IPS DF 4.7 (cell line): Measurements from ENCODE around the gene ZKSCAN5.

Source experiments
- DNase-seq: peaks from one replicate; pipeline ENCODE4 v3.0.0-alpha.2; 2013; ENCODE audit warnings: low spot score; ENCODE audit errors: extremely low read depth

The ZKSCAN5 gene

DNA sequence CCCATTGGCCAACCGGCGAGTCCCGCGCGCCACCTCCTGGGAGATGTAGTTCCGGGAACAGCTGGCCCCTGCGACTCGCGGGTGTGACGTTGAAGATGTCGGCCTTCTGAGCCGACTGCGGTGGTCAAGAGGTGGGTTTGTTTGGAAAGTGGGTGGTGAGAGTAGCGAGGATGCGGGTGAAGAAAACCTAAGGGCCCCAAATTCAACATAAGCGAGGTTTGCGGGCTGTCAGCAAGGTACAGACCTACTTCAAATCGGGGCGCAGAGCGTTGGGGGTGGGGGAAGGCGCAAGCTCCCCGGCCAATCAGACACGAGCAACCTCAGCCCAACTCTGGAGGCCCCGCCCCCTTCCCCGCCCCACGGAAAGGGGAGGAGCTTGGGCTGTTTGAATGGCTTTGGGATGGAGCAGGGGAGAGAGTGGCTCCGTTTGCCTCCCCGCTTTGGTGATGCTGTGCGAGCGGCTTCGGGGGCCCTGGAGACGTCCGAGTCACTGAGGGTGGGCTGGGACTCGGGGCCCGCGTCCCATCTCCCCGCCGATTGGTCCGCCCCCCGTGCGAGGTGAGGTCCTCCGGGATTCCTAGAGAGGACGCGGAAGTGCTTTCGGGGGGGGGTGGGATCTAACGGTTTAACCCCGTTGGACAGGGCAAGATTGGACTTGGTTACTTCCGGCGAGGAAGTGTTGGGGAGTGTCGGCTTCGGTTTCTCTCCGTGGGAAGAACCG is at the start of gene ZKSCAN5:
ZKSCAN5 (plus strand) TSS at position 60 of the 721 bp plus-strand sequence. CDS start 1,383 bp downstream, outside the sequence.
- DNase-seq = peak; percentile 79

DNA sequence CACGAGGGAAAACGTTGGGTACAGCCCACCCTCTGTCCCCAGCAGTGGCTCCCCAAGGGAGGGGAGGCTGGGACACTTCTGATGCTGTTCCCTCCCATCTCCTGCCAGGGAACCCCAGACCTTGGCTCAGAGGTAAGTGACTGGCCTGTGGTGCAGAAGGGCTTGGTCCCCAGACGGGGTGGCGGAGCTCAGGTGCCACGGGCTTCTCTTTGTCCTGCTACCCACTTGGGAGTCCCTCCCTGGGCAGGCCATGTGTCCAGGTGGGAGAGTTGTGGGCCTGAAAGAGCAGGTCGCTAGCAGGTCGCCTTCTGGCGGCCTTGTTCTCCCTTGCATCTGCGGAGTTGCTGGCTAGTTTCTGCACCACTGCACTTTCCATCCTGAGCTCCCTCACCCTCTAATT is 48.6 kb upstream of the ZKSCAN5 start:
- DNase-seq = no peak

DNA sequence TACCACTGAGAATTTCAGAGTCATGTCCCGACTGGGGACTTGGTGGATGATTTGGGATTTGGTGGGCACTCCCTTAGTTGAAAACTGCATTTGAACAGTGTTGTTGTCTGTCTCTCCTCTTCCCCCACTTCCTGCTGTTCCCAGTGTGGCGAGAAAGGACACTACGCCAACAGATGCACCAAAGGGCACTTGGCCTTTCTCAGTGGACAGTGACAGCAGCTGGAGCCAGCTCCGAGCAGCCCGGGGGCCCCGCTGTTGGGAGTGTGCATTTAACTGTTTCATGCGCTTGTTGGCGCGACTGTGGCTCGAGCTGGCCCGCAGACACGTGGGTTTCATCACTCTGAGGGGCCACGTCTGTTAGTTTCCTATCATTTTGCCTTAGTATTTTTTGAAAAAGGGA is 48.2 kb upstream of the ZKSCAN5 start:
- DNase-seq = no peak

DNA sequence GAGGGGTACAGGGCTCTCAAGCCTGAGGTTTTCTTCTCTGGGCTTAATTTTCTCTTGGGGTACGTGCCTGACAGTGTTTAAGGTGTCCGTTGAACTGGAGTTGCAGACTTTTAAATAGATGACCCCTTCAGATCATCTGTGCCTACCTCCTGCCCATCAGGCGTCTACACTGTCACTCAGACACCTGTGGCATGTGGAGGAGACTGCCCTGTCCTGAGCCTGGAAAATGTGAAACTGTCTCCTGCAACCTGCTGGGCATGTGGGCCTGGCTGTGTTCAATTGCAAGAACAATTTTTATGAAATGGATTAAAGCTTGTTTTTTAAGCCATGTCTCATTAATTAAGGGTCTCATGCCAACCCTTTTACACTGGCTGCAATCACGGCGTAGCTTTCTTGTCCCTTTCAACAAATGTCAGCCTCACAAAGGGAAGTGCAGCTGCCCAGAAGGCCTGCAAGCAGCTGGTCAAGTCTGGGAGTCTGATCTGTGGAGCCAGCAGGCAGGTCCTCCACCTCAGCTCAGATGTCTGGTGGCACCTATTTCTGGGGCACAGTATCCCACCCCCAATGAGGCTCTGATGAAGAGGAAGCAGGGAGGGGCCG is 47.3 kb upstream of the ZKSCAN5 start:
- no peak for DNase-seq

DNA sequence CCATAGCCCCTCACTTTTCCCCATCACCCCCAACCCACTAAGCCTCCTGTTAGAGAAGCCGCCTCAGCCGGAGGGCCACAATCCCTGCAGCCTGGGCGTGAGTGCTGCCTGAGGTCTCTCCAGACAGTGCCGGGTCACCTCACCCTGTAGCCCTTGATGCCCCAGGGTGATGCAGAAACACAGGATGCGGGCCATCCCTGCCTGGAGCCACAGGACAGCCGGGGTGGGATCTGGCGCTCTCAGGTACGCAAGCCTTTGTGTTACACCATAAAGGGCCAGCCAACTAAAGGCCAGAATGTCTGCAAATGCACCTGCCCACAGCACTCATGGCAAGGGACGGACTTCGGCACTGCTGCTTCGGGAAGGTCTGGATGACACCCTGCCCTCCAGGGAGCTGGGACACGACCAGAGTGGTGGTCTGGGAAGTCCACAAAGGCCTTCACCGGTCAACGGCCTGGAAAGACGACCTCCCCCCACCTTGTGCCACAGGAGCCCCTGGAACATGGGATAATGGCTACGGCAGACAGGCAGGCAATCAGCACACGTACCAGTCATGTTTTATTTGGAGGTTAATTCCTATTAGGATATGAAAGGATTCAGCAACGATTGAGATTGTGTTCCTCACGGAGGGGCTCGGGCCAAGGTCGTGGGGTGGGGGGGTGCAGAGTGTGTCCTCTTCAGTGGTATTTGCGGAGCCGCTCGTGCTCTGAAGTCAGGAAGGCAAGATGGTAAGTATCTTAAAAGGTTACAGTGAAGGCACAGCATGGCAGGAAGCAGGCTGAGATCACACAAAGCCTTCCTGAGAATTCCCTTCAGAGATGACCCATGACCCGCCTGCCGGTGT is 46.6 kb upstream of the ZKSCAN5 start:
- no peak for DNase-seq

DNA sequence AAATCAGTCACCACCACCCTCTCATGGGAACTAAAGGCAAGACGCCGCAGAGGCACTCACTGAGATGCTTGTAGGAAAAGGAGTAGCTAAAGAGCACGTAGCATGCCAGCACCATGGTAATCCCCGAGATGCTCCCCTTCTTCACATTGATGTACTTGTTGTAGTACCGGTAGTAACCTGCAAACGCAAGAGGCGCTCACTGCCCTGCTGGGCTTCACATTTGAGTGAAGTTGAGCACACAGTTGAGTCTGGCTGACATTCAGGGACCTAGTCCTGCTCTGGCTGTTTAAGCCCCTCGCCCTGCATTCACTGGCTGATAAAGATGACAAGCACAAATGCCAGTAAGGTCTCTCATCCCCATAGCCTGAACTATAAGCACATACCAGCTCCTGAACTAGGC is 45.4 kb upstream of the ZKSCAN5 start:
- DNase-seq = no peak

DNA sequence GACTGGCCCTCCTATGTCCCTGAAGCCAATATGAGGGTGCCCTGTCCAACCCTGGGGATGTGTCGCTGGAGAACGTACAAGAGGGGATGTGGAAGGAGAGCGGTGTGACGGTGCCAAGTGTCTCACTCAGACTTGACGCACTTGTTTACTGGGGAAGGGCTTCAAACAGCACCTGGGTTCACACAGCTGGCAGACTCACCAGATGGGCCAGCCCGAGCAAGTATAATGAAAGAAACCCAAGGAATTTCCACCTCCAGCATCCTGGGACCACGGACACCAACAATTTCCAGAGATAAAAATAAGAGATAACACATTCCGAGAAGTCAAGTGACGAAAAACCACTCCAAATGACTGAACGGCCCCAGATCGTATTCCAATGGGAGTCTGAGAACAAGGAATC is 43.8 kb upstream of the ZKSCAN5 start:
- no peak for DNase-seq

DNA sequence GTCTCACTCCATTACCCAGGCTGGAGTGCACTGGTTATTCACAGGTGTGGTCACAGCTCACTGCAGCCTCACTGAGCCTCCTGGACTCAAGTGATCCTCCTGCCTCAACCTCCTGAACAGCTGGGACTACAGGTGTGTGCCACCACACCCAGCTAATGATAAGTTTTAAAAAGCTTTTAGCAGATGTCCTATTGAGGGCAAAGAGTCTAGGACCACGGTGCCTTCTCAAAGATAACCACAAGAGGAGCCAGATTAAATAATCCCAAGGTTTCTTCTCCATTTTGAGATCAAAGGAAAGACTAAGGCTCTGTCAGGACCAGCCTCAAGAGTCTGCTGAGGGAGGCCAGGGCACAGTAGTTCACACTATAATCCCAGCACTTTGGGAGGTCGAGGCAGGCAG is 43.2 kb upstream of the ZKSCAN5 start:
- no peak for DNase-seq

DNA sequence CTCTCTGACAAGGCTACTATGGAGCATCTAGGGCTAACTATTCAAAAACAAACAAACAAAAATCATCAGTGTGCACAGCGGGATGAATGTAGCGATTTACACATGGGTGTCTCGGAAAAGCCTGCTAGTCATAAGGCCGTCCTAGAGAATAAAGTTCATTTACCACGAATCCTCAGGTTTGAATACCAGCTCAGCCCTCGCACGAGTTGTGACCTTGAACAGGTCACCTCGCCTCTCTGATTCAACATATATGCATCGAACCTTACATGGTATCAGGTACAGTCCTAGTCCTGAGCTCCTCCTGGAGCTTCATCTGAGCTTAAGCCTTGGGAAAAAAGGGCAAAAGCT is 39.1 kb upstream of the ZKSCAN5 start:
- no peak for DNase-seq

DNA sequence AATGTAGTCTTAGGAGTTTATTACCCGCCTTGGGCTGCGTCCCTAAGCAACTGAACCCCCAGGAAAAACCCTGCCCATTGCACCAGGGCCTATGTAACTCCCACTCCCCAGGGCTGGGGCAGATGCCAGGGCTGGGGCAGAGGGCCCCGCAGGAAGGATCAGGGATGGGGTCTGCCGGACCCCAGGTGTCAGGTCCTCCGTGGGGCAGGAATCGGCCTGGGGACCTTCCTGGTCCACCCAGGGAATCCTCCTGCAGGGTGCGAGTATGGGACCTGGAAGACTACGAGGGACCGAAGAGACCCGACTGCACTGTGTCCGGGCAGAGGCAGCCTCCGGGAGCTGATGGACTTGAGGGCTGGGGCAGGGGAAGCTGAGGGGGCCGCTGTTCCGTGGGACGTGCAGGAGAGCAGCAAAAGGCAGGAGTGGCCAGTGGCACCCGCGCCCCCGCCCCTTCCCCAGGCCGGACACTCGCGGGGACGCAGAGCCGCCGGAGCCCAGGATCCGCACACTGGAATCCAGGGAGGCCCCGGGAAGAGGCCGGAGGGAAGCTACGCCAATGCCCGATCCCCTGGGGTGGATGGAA is 36.0 kb upstream of the ZKSCAN5 start:
- no peak for DNase-seq

DNA sequence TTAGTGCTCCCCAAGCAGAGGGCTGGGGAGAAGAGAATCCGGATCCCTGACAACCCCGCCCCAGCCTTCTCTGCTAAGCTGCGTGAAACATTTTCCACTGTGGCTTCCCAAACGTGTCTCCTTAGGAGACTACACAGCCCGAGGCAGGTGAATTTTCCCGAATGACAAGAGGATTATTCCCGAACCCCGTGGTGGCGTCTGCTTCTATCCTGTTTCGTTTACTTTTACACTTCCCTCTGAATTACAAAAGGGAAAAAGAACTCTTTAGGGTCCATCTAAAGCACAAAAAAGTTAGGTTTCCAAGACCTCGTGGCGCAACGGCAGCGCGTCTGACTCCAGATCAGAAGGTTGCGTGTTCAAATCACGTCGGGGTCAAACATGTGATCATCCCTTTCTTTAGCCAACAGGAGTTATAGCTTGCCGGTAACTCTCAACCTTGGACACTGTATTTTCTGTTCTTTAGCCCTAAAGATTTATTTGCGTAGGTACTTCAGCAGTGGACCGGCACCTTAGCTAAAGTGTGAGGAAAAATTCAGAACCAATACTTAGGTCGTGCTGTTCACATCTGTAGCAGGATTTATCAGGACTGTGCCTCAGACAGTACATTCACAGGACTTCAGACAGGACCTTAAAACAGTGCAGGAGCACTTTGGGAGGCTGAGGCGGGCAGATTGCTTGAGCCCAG is 34.9 kb upstream of the ZKSCAN5 start:
- no peak for DNase-seq

DNA sequence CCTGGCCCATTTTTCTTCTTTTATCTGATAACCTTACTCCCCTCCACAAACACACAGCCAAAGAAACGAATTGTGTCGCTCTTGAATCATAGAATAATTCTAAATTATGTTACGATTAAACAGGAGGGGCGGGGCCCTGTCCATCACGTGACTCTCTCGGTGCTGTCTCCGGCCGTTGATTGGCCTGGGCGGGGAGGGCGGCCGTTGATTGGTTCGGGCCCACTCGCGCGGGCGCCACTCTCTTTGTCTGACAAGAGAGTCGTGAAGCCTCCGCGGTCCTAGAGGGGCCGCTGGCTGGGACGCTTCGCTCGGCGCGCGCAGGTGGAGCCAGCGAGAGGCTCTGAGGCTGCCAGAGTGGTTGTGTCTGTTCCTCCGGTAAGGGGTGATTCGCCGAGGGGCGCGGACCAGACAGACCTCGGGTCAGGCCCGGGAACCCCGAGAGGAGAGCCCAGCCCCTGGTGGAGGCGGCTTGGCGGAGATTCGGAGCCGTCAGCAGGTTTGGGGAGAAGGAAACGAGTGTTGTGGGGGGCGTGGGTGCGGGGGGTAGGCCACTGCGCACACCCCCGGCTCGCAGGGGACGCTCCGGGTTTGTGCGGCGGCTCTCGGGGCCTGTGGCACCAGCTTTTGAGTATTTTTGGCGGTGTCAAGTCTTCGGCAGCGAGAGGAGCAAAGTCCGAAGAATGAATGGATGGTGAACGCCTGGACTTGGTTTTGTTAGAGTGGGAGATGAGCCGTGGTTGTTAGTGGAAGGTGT is 31.7 kb upstream of the ZKSCAN5 start, which contains the start of gene ZNF789:
ZNF789 (plus strand) TSS at position 330 of the 754 bp plus-strand sequence. CDS start 3,567 bp downstream, outside the sequence.
- peak; percentile 83 for DNase-seq

DNA sequence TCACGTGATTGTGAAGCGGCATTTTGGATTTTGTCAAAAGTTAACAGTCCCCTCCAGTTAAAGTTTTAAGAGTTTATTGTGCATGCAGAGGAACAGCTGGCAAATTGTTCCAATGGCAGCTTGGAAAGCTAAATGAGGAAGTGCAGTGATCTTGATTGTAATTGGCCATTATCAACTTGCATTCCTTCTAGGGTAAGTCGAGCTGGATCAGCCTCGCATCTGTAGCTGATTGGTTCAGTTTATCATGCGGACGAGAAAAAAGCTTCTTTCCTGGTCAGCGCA is 31.2 kb upstream of the ZKSCAN5 start:
- DNase-seq = no peak

DNA sequence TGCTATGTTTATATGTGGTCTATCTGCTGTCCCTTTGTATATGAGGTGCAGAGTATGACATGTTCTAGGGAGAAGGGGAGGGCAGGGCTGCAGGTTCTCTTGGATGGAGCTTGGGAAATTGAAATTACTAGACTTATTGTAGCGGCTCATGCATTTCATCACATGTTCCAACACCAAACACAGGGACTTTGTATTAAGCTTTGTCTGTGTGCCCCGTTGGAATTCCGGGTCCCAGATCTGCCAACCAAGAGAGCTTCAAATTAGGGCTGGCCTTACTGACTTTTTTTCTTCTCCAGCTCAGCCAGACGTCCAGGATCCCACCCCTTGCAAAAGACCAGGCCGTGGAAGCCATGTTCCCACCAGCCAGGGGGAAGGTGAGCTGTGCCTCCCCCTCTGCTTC is 28.4 kb upstream of the ZKSCAN5 start:
- DNase-seq = no peak

DNA sequence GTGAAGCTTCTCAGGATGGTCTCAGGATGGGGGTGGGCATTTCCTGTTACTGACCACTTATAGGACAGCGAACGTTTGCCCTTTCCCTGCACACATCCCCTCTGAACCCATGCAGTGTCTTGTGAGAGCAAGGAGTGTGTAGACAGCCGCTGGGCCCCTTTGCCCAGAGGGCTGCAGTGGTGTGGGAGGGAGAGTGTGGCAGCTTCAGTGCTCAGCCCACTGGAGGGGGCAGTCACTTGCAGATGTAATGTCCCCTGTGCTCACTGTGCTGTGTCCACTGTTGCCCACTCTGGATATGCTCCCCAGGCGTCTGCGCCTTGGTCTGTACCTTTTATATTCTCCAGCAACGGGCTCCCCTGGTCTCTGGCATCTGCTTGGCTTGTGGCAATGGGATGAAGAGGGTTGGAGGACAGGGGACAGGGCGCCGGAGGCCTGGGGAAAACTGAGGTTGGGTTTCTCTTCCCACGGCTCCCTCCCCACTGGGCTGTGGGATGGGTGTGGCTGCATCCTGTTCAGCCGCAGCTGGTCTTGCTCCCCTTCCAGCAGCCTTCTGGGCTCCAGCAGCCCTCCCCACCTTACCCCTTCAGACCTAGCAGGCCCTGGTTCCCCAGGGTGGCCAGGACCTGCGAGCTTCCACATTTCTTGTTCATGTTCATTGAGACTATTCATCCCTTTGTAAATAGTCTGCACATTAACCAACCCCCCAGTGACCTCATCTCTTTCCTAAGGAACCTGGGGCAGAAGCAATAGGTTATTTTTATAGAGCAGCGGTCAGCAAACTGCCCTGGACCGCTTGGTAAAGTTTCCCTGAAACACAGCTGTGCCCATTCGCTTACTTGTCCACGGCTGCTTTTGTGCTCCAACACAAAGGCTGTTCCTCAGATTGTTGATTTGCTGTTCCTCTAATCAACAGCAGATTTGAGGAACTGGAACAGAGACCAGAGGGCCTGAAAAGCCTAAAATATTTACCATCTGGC is 25.7 kb upstream of the ZKSCAN5 start:
- DNase-seq = no peak

DNA sequence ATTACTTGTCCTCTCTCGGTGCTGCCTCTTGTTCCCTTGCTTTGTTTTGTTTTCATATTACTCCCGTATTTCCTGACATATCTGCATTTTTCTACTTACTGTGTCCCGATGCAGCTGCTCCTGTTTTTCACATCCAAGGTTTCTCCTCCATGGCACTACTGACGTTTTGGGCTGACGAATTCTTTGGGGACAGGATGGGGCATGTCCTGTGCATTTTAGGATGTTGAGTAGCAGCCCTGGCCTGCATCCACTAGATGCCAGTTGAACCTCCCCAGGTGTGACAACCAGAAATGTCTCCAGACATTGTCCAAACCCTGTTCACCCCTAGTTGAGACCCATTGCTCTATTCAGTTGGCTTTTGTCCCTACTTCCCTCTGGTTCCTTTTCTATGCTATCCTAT is 19.4 kb upstream of the ZKSCAN5 start:
- DNase-seq = no peak

DNA sequence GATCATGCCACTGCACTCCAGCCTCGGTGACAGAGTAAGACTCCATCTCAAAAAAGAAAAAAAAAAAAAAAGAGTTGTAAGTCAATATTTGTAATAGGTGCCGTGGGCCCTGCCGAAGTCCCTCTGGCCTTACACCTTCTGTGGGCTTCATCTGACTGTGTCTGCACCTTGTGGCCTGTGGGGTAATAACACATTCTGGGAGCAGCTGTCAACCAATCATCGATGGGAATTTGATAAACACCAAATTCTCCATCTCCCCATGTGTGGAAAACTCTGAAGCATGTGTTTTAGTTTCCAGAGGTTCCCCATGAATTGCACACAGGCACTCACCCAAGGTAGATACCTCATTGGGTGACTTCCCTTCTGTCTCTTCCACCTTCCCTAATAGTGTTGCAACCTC is 15.2 kb upstream of the ZKSCAN5 start:
- no peak for DNase-seq

DNA sequence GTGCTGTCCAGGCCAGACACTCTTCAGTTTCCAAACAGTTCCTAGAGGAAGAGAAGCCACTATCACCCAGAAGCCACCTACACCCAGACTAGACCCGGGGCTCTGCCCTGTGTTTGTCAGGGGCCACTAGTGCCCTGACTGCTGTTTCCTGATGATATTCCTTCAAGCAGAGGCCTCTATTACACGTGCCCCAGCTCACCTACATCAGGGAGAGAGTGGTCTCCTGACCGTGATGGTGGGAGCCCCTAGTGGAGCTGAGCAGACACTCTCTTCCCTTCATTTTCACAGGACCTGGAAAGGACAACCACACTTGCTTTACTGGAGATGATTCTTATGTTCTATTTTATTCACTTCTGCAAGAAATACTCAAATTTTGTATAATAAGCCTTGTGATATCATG is 13.6 kb upstream of the ZKSCAN5 start:
- no peak for DNase-seq

DNA sequence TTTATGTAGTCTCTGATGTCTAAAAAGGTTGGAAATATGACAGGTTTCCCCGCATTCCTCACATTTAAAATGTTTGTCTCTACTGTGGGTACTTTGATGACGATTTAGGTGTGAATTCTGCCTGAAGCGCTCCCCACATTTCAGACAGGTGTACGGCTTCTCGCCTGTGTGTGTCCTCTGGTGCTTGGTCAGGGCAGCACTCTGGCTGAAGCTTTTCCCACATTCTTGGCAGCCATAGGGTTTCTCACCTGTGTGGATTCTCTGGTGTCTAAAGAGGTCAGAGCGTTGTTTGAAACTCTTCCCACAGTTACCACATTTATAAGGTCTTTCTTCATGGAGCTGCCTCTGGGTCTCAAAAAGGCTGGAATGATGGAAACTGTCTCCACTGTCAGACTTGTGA is 10.6 kb upstream of the ZKSCAN5 start:
- DNase-seq = no peak
